HG03354 (cell line): ENCODE measurements around the gene SLC13A4.
"Not testable (repeated sequence)": the region's sequence is repeated elsewhere in the genome, so short reads cannot be mapped to it uniquely, and the experiment has no call there.

ENCODE experiments used
- ATAC-seq: cut with Tn5 transposase; IDR thresholded peaks from one replicate; pipeline ENCODE4 v1.9.1; 2021; ENCODE audit warnings: mild to moderate bottlenecking; ENCODE audit not compliant: unreplicated experiment, poor library complexity, severe bottlenecking

The SLC13A4 gene, protein sequence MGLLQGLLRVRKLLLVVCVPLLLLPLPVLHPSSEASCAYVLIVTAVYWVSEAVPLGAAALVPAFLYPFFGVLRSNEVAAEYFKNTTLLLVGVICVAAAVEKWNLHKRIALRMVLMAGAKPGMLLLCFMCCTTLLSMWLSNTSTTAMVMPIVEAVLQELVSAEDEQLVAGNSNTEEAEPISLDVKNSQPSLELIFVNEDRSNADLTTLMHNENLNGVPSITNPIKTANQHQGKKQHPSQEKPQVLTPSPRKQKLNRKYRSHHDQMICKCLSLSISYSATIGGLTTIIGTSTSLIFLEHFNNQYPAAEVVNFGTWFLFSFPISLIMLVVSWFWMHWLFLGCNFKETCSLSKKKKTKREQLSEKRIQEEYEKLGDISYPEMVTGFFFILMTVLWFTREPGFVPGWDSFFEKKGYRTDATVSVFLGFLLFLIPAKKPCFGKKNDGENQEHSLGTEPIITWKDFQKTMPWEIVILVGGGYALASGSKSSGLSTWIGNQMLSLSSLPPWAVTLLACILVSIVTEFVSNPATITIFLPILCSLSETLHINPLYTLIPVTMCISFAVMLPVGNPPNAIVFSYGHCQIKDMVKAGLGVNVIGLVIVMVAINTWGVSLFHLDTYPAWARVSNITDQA

DNA sequence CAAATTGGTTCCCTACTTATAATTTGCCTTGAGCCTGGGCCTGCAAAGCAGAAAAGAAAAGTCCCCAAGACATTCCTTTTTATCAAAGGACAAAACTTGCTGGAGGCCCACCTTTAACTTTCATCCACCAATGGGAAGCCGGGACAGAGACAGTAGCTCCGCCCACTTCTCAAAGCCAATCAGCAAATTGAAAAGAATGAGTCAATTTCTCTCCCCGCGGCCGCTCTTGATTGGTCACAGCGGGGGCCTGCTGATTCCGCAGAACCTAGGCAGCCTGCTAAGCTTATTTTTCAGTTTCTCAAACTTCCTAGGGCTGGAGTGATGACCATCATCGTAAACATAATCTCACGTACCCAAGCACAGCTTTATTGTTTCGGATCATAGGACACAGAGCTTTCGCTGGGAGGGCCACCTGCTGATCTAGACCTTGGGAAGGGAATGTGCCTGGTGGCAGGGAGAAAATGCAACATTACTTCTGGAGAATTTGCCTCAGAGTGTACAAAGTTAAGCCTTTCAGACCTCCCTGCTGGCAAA is at the start of gene SLC13A4:
Gene SLC13A4 (minus strand): TSS at position 51 of the 534 bp plus-strand sequence. CDS start 690 bp downstream, outside the sequence.
- ATAC-seq, result no peak

- not testable (repeated sequence) for ATAC-seq
These were observed 47.9 kb upstream of the SLC13A4 start for GRCh38 chr7:135775915-135776314.

DNA sequence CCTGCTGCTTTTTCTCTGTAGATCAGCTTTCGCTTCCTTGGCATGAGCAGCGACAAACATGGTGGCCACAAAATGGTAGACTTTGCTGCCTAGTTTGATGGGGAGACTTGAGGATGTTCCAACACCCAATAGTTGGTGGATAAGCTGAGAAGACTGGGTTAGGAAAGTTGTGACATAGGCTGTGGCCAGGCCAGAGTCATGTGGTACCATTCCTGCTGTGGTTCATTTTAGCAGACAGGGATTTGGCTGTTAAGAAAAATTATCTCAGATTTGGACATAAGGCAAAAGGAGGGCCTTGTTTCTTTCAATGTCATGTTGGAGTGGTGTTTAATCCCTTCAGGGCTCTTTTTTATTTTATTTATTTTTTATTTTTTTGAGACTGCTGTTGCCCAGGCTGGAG is 47.2 kb upstream of the SLC13A4 start:
- ATAC-seq, result no peak

DNA sequence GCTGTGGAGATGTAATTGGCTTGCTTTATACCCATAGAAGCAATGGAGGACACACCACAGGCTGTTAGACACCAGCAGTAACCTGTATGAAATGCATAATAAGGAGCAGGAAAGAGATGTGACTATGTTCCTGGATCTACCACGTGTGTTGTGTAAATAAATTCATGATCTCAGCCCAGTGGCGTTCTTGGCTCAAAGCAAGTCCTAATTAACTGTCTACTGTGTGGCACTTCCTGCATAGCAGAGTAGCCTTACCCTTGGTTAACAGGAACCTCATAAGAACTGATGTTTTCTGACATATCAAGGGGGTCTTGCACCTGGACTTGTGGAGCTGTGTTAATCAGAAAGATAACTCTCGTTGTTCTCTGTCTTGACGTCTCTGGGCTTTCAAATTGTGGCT is 46.3 kb upstream of the SLC13A4 start:
- no peak for ATAC-seq

GRCh38 chr7:135773464-135773863 is 45.5 kb upstream of the SLC13A4 start:
- ATAC-seq, result no peak

DNA sequence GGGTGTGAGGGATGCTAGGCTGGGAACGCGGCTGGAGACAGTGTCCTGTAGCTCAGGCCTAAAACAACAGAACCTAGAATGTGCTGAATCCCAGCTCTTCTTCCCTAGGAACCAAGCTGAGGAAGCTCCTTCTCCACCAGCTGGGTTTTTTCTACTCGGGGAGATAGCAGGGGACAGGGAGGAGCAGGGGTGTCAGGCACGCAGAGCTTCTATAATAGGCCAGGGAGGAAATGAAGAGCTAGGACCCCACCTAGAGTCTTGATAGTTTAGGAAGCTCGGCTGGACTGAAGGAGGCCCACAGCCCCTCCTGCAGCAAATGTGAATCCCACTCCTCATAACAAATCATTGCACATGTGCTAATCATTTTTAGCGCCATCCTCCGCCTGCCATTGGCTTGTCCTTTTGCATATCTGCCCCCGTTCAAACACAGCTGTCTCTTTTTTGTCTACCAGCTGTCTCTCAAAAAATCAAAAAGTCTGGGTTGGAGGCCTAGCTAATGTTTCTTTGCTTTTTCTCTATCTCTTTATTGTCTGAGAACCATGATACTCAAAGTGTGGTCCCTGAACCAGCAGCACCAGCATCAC is 44.7 kb upstream of the SLC13A4 start:
- ATAC-seq, result no peak

DNA sequence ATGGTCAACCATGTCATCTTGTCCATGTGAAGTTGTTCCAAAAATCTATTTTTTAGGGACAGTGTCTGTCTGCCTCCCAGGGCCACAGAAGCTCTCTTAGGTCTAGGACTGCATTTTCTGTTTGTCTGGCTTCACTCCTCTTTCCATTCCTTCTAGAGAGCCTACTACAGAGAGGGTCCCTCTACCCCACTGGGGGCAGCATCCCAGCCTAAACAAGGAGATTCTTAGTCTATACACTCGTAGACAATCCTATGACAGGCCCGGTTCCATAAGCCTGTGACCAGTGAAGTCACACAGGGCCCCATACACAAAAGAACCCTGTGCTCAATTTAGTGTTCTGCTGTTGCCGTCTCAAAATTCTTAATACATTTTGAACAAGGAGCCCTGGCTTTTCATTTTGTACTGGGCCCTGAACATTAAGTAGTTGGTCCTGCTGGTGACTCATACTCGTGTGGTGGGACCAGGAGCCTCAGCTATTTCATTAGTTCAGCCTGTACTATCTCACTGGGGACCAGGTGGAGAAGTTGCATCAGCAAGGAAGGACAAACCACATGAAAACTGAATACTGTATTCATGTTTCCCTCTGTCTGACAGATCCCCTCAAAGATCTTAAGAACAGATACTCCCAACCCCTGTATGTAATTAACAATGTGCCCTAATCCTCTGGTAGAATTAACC is 44.1 kb upstream of the SLC13A4 start:
- no peak for ATAC-seq

- ATAC-seq, result no peak
These were observed 43.1 kb upstream of the SLC13A4 start for GRCh38 chr7:135771051-135771450.

- ATAC-seq, result no peak
These were observed 42.2 kb upstream of the SLC13A4 start for GRCh38 chr7:135770139-135770710.

GRCh38 chr7:135769005-135769802 is 41.2 kb upstream of the SLC13A4 start:
- ATAC-seq, result no peak

DNA sequence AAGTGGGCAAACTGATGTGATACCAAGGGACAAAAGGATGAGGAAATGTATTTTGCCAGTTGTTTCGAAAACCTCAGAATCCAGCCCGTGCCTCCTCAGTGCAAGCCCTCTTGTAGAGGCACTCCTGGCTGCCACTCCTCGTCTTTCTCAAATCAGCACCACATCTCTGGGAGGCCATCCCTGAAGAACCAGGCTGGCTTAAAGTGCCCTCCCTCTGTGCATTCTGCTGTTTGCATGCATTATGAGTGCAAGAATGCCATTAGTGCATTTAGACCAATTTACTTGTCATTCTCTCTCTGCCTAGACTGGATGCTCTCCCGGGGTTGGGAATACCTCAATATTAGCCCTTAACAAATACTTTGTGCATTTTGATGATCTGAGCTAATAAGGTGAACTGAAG is 40.5 kb upstream of the SLC13A4 start:
- no peak for ATAC-seq

DNA sequence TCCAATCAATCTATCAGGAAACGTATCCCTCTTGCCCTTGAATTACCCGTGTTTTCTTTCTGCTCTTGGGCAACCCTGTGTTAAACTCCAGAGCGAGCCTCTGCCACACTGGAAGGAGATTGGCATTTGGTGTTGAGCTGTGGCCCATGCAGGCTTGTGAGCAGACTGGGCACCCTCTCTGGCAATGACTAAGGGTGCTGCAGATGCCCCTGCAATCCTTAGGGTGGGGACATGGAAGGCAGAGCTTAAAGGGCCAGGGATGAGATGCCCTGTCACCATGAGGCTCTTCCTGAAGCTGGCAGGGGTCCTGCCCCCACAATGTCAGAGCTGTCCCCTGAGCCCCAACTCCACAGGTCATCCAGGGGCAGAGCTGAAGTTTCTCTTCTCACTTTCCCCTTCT is 40.1 kb upstream of the SLC13A4 start:
- no peak for ATAC-seq

- ATAC-seq, result no peak
These were observed 35.3 kb upstream of the SLC13A4 start for GRCh38 chr7:135763261-135763660.

- no peak for ATAC-seq
These were observed 33.9 kb upstream of the SLC13A4 start for GRCh38 chr7:135761751-135762488.

GRCh38 chr7:135759532-135759931 is 31.5 kb upstream of the SLC13A4 start:
- ATAC-seq, result no peak

DNA sequence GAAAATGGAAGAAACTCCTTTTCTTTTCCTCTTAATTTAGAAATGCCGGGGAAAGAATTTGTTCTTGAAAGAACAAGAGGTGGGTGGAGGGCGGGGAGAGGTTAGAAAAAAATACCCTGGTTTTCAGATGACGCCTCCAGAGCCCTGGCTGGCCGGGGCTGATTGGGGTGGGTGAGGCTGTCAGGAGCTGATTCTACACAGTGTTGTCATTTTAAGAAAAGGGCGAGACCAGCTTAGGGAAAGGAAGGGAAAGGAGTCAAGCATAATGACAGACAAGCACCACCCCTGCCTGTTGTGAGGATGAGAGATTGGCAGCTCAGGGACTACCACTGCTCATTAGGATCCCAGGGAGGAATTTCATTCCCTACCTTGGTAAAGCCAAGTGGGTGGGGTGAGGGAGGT is 30.5 kb upstream of the SLC13A4 start:
- ATAC-seq, result no peak

- no peak for ATAC-seq
These were observed 29.9 kb upstream of the SLC13A4 start for GRCh38 chr7:135757719-135758411.

GRCh38 chr7:135756191-135756590 is 28.2 kb upstream of the SLC13A4 start:
- ATAC-seq, result no peak
